GM19239 (cell line): ENCODE measurements around the gene PTPRM.

Experiments used
- DNase-seq: peaks from one replicate; pipeline ENCODE4 v3.0.0; 2011; ENCODE audit warnings: low spot score; ENCODE audit not compliant: insufficient read length
- FAIRE-seq: peaks from 2 replicates; lab custom pipeline; 2011; peaks lifted over from hg19 to GRCh38; lab: Jason Lieb, UNC

Gene PTPRM

GRCh38 chr18:7824970-7825369 is 257.9 kb downstream of the PTPRM start:
- DNase-seq (no peak), FAIRE-seq (no peak)

- DNase-seq, result peak; percentile 3
- FAIRE-seq, result no peak
These were observed 263.4 kb downstream of the PTPRM start for GRCh38 chr18:7830468-7830867.

GRCh38 chr18:7839548-7839947 is 272.4 kb downstream of the PTPRM start:
- FAIRE-seq, result no peak
- DNase-seq, result no peak

- DNase-seq (no peak), FAIRE-seq (no peak)
These were observed 273.3 kb downstream of the PTPRM start for GRCh38 chr18:7840411-7840810.

- DNase-seq (no peak), FAIRE-seq (no peak)
These were observed 276.9 kb downstream of the PTPRM start for GRCh38 chr18:7844017-7844416.

GRCh38 chr18:7844418-7844817 is 277.3 kb downstream of the PTPRM start:
- FAIRE-seq, result no peak
- DNase-seq, result no peak

GRCh38 chr18:7846335-7846734 is 279.2 kb downstream of the PTPRM start:
- DNase-seq (no peak), FAIRE-seq (no peak)

GRCh38 chr18:7847357-7848053 is 280.4 kb downstream of the PTPRM start:
- FAIRE-seq (no peak), DNase-seq (no peak)

GRCh38 chr18:7848054-7848412 is 280.9 kb downstream of the PTPRM start:
- FAIRE-seq (no peak), DNase-seq (no peak)

GRCh38 chr18:7850446-7850845 is 283.3 kb downstream of the PTPRM start:
- no peak for FAIRE-seq
- DNase-seq, result no peak

GRCh38 chr18:7855028-7855427 is 287.9 kb downstream of the PTPRM start:
- FAIRE-seq (no peak), DNase-seq (no peak)

GRCh38 chr18:7855671-7856070 is 288.6 kb downstream of the PTPRM start:
- DNase-seq, result no peak
- FAIRE-seq, result no peak

GRCh38 chr18:7856116-7856515 is 289.0 kb downstream of the PTPRM start:
- DNase-seq, result no peak
- no peak for FAIRE-seq

GRCh38 chr18:7856733-7857132 is 289.6 kb downstream of the PTPRM start:
- FAIRE-seq (no peak), DNase-seq (no peak)

GRCh38 chr18:7857562-7857961 is 290.4 kb downstream of the PTPRM start:
- no peak for DNase-seq
- no peak for FAIRE-seq

GRCh38 chr18:7859122-7859521 is 292.0 kb downstream of the PTPRM start:
- DNase-seq (no peak), FAIRE-seq (no peak)

- no peak for FAIRE-seq
- no peak for DNase-seq
These were observed 303.1 kb downstream of the PTPRM start for GRCh38 chr18:7870266-7870665.

- FAIRE-seq, result no peak
- DNase-seq, result no peak
These were observed 303.7 kb downstream of the PTPRM start for GRCh38 chr18:7870855-7871254.

GRCh38 chr18:7871560-7872456 is 304.7 kb downstream of the PTPRM start:
- FAIRE-seq, result no peak
- no peak for DNase-seq

GRCh38 chr18:7872569-7872968 is 305.5 kb downstream of the PTPRM start:
- DNase-seq (no peak), FAIRE-seq (no peak)

GRCh38 chr18:7873316-7873715 is 306.2 kb downstream of the PTPRM start:
- DNase-seq (no peak), FAIRE-seq (no peak)
